GM23248 (cell line): ENCODE data around the gene BBIP1.

Experiments
- EZH2 ChIP-seq: fragments of 200-600 bp; sonication (generic); IDR thresholded peaks from 2 replicates; pipeline ENCODE4 v1.6.1; 2018; ENCODE audit warnings: antibody characterized with exemption, mild to moderate bottlenecking; ENCODE audit not compliant: insufficient read depth, poor library complexity, severe bottlenecking
- EZH2phosphoT487 ChIP-seq: fragments of 200-600 bp; sonication (generic); IDR thresholded peaks from 2 replicates; pipeline ENCODE4 v1.6.1; 2018; ENCODE audit warnings: antibody characterized with exemption, moderate library complexity, mild to moderate bottlenecking, low read depth; ENCODE audit not compliant: insufficient read depth

DNA sequence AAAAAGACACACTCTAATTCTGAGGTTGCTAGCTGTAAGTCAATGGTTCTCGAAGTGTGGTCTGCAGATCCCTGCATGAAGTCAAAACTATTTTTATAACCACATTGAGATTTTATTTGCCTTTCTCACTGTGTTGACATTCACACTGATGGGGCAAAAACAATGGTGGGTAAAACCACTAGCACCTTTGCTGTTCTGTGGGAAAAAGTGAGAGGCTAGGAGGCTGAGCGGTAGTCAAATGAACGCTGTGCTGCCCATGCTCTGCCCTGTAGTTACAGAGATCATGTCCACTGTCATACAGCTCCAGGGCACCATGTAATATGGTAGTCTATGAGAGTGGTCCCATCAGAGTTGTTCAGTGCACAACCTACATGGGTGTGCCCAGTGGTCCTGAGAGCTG lies 68.9 kb downstream of the BBIP1 start:
- TF ChIP-seq EZH2 (no peak), EZH2phosphoT487 (no peak)
